ENCODE data around the gene LPAR3.
"Not testable (repeated sequence)": the region's sequence is repeated elsewhere in the genome, so short reads cannot be mapped to it uniquely, and the experiment has no call there.

The LPAR3 gene

GRCh38 chr1:84907095-84907827 is 14.3 kb upstream of the LPAR3 start:
- peak; percentile 43 for DNase-seq (ENCODE audit: low read depth)

- not testable (repeated sequence) for DNase-seq (ENCODE audit: low read depth)
These were observed 9.7 kb upstream of the LPAR3 start for GRCh38 chr1:84902727-84903126.

- DNase-seq (ENCODE audit: low read depth) = no peak
These were observed 7.0 kb upstream of the LPAR3 start for GRCh38 chr1:84899969-84900368.

GRCh38 chr1:84896279-84896678 is 3.3 kb upstream of the LPAR3 start:
- DNase-seq (ENCODE audit: low read depth) = no peak

GRCh38 chr1:84890566-84890965 is 2.4 kb downstream of the LPAR3 start:
- DNase-seq (ENCODE audit: low read depth) = no peak

- DNase-seq (ENCODE audit: low read depth) = no peak
These were observed 3.6 kb downstream of the LPAR3 start for GRCh38 chr1:84889437-84889836.

GRCh38 chr1:84888753-84889152 is 4.3 kb downstream of the LPAR3 start:
- DNase-seq (ENCODE audit: low read depth) = no peak

GRCh38 chr1:84887261-84887934 is 5.6 kb downstream of the LPAR3 start:
- peak; percentile 9 for DNase-seq (ENCODE audit: low read depth)

- no peak for DNase-seq (ENCODE audit: low read depth)
These were observed 7.5 kb downstream of the LPAR3 start for GRCh38 chr1:84885469-84885868.

GRCh38 chr1:84884671-84885389 is 8.2 kb downstream of the LPAR3 start:
- no peak for DNase-seq (ENCODE audit: low read depth)

- DNase-seq (ENCODE audit: low read depth) = peak; percentile 13
These were observed 9.7 kb downstream of the LPAR3 start for GRCh38 chr1:84883286-84883685.

GRCh38 chr1:84877592-84877991 is 15.4 kb downstream of the LPAR3 start:
- DNase-seq (ENCODE audit: low read depth) = peak; percentile 47

GRCh38 chr1:84876353-84876752 is 16.7 kb downstream of the LPAR3 start:
- DNase-seq (ENCODE audit: low read depth) = no peak

GRCh38 chr1:84873366-84873765 is 19.6 kb downstream of the LPAR3 start:
- no peak for DNase-seq (ENCODE audit: low read depth)

GRCh38 chr1:84872696-84873355 is 20.2 kb downstream of the LPAR3 start:
- DNase-seq (ENCODE audit: low read depth) = no peak

- no peak for DNase-seq (ENCODE audit: low read depth)
These were observed 21.8 kb downstream of the LPAR3 start for GRCh38 chr1:84871181-84871580.

GRCh38 chr1:84870591-84870990 is 22.4 kb downstream of the LPAR3 start:
- DNase-seq (ENCODE audit: low read depth) = no peak

GRCh38 chr1:84869720-84870119 is 23.3 kb downstream of the LPAR3 start:
- DNase-seq (ENCODE audit: low read depth) = peak; percentile 56

- DNase-seq (ENCODE audit: low read depth) = no peak
These were observed 30.2 kb downstream of the LPAR3 start for GRCh38 chr1:84862810-84863251.

- DNase-seq (ENCODE audit: low read depth) = no peak
These were observed 30.9 kb downstream of the LPAR3 start for GRCh38 chr1:84861988-84862644.

- no peak for DNase-seq (ENCODE audit: low read depth)
These were observed 31.5 kb downstream of the LPAR3 start for GRCh38 chr1:84861516-84861915.

- DNase-seq (ENCODE audit: low read depth) = no peak
These were observed 33.1 kb downstream of the LPAR3 start for GRCh38 chr1:84859866-84860265.
